Smooth muscle cell of the coronary artery (primary cell): Measurements from ENCODE around the gene RAP1GDS1. TPM values are rescaled to one million over a fixed set of nuclear protein-coding genes. Genes with fewer than 3 reads are reported as not detected.

Experiments
- total RNA-seq: library from RNA; depleted of rRNA; stranded (reverse); fragments of >200 nt; gene quantifications from 2 replicates; pipeline ENCODE4 v1.2.3, GENCODE V29; 2014; ENCODE audit warnings: low replicate concordance

The RAP1GDS1 gene
- 41.5 and 43.0 TPM in 2 replicates for total RNA-seq

GRCh38 chr4:98260579-98261404, at the start of gene RAP1GDS1:
Gene RAP1GDS1 (plus strand): TSS chr4:98261384. CDS start chr4:98261566, 182 bp downstream.

Other genes with a start within 250 kb of the RAP1GDS1 start
- gene STPG2, start 117.9 kb upstream of the RAP1GDS1 start, total RNA-seq, result 0.12 TPM in 1 of 2 replicates, not detected in the other